Panc1 (cell line): ENCODE results near the gene SH3PXD2B. TPM values are rescaled to one million over a fixed set of nuclear protein-coding genes. Genes with fewer than 3 reads are reported as not detected.

ENCODE experiments used
- ATAC-seq: fragments of 200-7000 bp; cut with Tn5 transposase; 2 replicates; pipeline ENCODE4 v1.9.1; 2020; ENCODE audit warnings: mild to moderate bottlenecking, moderate library complexity
- BruUV-seq: library from RNA; stranded (reverse); fragments of 400-500 nt; replicated peaks from 2 replicates; lab custom pipeline; 2021; lab: Mats Ljungman, UMichigan
- CTCF ChIA-PET: fragments of 300-600 bp; sonication (Branson Sonifier 250); formaldehyde crosslinking; loops from one replicate; lab custom pipeline; 2022; ENCODE audit warnings: antibody characterized with exemption; lab: Charles Lee
- POLR2A ChIA-PET: fragments of 300-600 bp; sonication (Branson Sonifier 250); formaldehyde crosslinking; loops from one replicate; lab custom pipeline; 2022; ENCODE audit warnings: antibody characterized with exemption; lab: Charles Lee
- DNase-seq: peaks from one replicate; pipeline ENCODE4 v3.0.0-alpha.2; 2010; ENCODE audit warnings: low read depth, low spot score
- H3K27ac ChIP-seq: 2 replicates; pipeline ENCODE4 v1.5.1; 2011; ENCODE audit warnings: mild to moderate bottlenecking, low read length, inconsistent platforms
- H3K27me3 ChIP-seq: fragments of 200-500 bp; sonication (Bioruptor generic); 2 replicates; pipeline ENCODE4 v1.6.0; 2014; ENCODE audit warnings: low read length, inconsistent platforms; ENCODE audit not compliant: control insufficient read depth, insufficient read depth
- H3K36me3 ChIP-seq: fragments of 200-500 bp; sonication (Bioruptor generic); 2 replicates; pipeline ENCODE4 v1.5.1; 2014; ENCODE audit warnings: inconsistent platforms, mild to moderate bottlenecking, low read length, moderate library complexity; ENCODE audit not compliant: control insufficient read depth, insufficient read depth
- H3K4me1 ChIP-seq: 2 replicates; pipeline ENCODE4 v1.5.1; 2011; ENCODE audit warnings: inconsistent platforms, mild to moderate bottlenecking, low read length, moderate library complexity; ENCODE audit not compliant: control insufficient read depth, insufficient read depth
- H3K4me3 ChIP-seq, 2 experiments: 2 replicates each; pipeline ENCODE4 v1.5.1; 2011 to 2012; ENCODE audit warnings: low read depth in 2 of 2, low read length in 2 of 2, mild to moderate bottlenecking in 2 of 2, inconsistent platforms in 1 of 2, moderate library complexity in 1 of 2
- H3K9me3 ChIP-seq: fragments of 200-500 bp; sonication (Bioruptor generic); 2 replicates; pipeline ENCODE4 v1.5.1; 2014; ENCODE audit warnings: low read depth, mild to moderate bottlenecking, inconsistent platforms, low read length, moderate library complexity; ENCODE audit not compliant: control insufficient read depth, insufficient read depth
- CTCF ChIP-seq: fragments of 450-650 bp; IDR thresholded peaks from 2 replicates; pipeline ENCODE4 v1.5.1; 2017; ENCODE audit warnings: mild to moderate bottlenecking
- POLR2AphosphoS5 ChIP-seq: IDR thresholded peaks from 2 replicates; pipeline ENCODE4 v1.6.1; 2012; ENCODE audit warnings: mild to moderate bottlenecking, low read depth, low read length, moderate library complexity
- REST ChIP-seq, 2 experiments: IDR thresholded peaks; 2 replicates each; pipeline ENCODE4 v1.6.1; 2011 to 2012; ENCODE audit warnings: low read depth in 2 of 2, control low read depth in 1 of 2, low read length in 1 of 2, mild to moderate bottlenecking in 1 of 2, moderate library complexity in 1 of 2; ENCODE audit not compliant: insufficient read depth in 1 of 2
- SIN3A ChIP-seq: IDR thresholded peaks from 2 replicates; pipeline ENCODE4 v1.6.1; 2012; ENCODE audit warnings: low read depth, mild to moderate bottlenecking, low read length, moderate library complexity, borderline replicate concordance; ENCODE audit not compliant: insufficient read depth
- TCF7L2 ChIP-seq: IDR thresholded peaks from 2 replicates; pipeline ENCODE4 v1.6.1; 2011; ENCODE audit warnings: mild to moderate bottlenecking, low read depth, low read length, inconsistent platforms
- in situ Hi-C: cut with HindIII; loops from 2 replicates; pipeline ENCODE4 v1.10.0; 2016; ENCODE audit warnings: low sequenced_read_pairs, low pct_unique_long_range_greater_than_20kb
- intact Hi-C: fragments of 100-400 bp; cut with micrococcal nuclease; formaldehyde crosslinking; loops from one replicate; pipeline ENCODE4 v1.10.0; 2022; ENCODE audit not compliant: unreplicated experiment
- total RNA-seq: library from RNA; stranded (reverse); gene quantifications from one replicate; pipeline ENCODE4 v1.2.1, GENCODE V29; 2021; ENCODE audit not compliant: unreplicated experiment

The SH3PXD2B gene
- total RNA-seq, 1 experiment from 2014 or later = 39.7 TPM

GRCh38 chr5:172443441-172444109 lies 10.8 kb downstream of the SH3PXD2B start:
- TF ChIP-seq POLR2AphosphoS5 (peak; percentile 62), TCF7L2 (peak; percentile 58; the same call in 1 of the 2 replicates), SIN3A (no peak), CTCF (no peak), REST (IDR thresholded peaks at IDR 0.05; ENCODE audit: insufficient read depth in 1 of 2, low read depth in 2 of 2, low read length in 1 of 2) (no peak)
- Histone ChIP-seq H3K9me3 (no peaks in the 10 kb centered on the region), H3K27ac (peak overlapping the region; percentile 66), H3K4me3 (no peak overlapping the region), H3K27me3 (no peaks in the 10 kb centered on the region), H3K36me3 (no peaks in the 10 kb centered on the region), H3K4me1 (peaks cover 45% of the 10 kb centered on the region)
- BruUV-seq = no TSS peak
- intact Hi-C loops (no loop called here), in situ Hi-C loops (no loop called here)
- ChIA-PET CTCF (no interaction called here), POLR2A (no interaction called here)
- DNase-seq (no peak), ATAC-seq (peak; percentile 75)

GRCh38 chr5:172442592-172442991 lies 11.7 kb downstream of the SH3PXD2B start:
- no peak overlapping the region for H3K4me3 ChIP-seq
- in situ Hi-C loops = no loop called here
- H3K9me3 ChIP-seq = no peaks in the 10 kb centered on the region
- no TSS peak for BruUV-seq
- POLR2A ChIA-PET = no interaction called here
- H3K4me1 ChIP-seq = peaks cover 47% of the 10 kb centered on the region
- H3K36me3 ChIP-seq = no peaks in the 10 kb centered on the region
- TF ChIP-seq CTCF (no peak), TCF7L2 (no peak), REST (IDR thresholded peaks at IDR 0.05; ENCODE audit: insufficient read depth in 1 of 2, low read depth in 2 of 2, low read length in 1 of 2) (no peak), SIN3A (no peak), POLR2AphosphoS5 (no peak)
- intact Hi-C loops = no loop called here
- peak overlapping the region; percentile 66 for H3K27ac ChIP-seq
- H3K27me3 ChIP-seq = no peaks in the 10 kb centered on the region
- no peak for DNase-seq
- ATAC-seq = no peak
- CTCF ChIA-PET = no interaction called here
